Erythroblast (primary cell): ENCODE data around the gene ADTRP.

Experiments
- GATA1 ChIP-seq: IDR thresholded peaks from 2 replicates; pipeline ENCODE4 v1.6.1; 2011; ENCODE audit warnings: low read depth, mild to moderate bottlenecking, control low read depth, low read length, moderate library complexity
- POLR2A ChIP-seq: IDR thresholded peaks from 2 replicates; pipeline ENCODE4 v1.6.1; 2011; ENCODE audit warnings: mild to moderate bottlenecking, low read length

GRCh38 chr6:11688425-11688709 lies 90.2 kb downstream of the ADTRP start:
- TF ChIP-seq GATA1 = no peak
- TF ChIP-seq POLR2A = no peak
